GM12892 (cell line): ENCODE results near the gene SHROOM2.

Experiments used
- POLR2AphosphoS5 ChIP-seq: IDR thresholded peaks from 2 replicates; pipeline ENCODE4 v1.6.1; 2011; ENCODE audit warnings: low read depth, low read length, control low read depth
- TAF1 ChIP-seq: IDR thresholded peaks from 2 replicates; pipeline ENCODE4 v1.6.1; 2011; ENCODE audit warnings: low read depth, mild to moderate bottlenecking, control low read depth, low read length, borderline replicate concordance

- TF ChIP-seq POLR2AphosphoS5 (no peak), TAF1 (no peak)
These were observed 211.3 kb downstream of the SHROOM2 start for GRCh38 chrX:9997524-9997923.
